Measurements from ENCODE around the gene GMNC.
"Not testable (repeated sequence)": the region's sequence is repeated elsewhere in the genome, so short reads cannot be mapped to it uniquely, and the experiment has no call there.

Gene GMNC, protein sequence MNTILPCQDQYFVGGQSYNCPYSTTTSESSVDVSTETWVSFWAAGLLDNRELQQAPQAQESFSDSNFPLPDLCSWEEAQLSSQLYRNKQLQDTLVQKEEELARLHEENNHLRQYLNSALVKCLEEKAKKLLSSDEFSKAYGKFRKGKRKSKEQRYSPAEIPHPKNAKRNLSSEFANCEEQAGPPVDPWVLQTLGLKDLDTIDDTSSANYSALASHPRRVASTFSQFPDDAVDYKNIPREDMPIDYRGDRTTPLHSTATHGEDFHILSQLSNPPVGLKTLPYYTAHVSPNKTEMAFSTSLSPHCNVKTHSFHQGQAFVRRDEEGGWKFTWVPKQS

DNA sequence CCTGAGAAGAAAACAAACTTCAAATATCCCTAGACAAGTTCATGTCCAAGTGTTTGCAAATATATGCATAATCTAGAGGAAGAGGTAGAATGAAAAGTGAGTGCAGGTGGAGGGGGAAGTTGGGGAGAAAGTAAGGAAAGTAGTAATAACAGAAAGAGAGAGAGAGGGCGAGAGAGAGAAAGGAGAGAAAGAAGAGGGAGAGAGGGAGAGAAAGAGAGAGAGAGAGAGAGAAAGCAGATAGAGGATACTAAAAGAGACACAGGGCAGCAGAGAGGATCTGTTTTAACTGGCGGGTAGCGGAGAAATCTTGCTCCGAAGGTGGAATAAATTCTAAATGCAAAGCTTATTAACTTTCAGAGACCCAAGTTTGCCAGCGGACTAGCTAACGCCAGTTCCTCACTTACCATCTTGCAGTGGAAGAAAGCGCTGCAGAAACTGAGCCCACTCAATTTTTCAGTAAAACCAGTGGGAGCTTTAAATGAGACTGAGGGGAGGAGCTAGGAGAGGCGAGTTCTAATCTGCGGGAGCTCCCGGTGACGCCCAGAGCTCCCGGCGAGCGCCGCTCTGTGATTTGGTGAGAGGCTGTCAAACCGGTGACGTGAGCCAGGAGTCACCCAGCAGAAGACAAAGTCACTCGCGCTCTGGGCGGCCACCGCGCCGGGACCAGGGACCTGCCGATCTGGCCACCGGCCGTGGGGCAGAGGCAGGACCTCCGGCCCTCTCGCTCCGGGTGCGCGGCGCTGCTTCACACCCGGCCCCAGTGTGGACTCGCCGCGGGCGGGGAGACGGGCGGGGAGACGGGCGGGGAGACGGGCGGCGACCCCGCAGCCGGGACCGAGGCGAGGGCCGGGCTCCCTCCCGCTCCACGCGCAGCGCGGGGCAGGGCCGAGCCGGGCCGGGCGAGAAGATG lies at the start of gene GMNC:
TSS of gene GMNC (minus strand) at position 486 of the 910 bp plus-strand sequence. CDS start at position 407, 79 bp downstream.
- DNase-seq (ENCODE audit: low read depth in 4 of 4, low spot score in 1 of 4), result peak in 3 of 4 experiments; percentile 5 to 15 (median 13)

DNA sequence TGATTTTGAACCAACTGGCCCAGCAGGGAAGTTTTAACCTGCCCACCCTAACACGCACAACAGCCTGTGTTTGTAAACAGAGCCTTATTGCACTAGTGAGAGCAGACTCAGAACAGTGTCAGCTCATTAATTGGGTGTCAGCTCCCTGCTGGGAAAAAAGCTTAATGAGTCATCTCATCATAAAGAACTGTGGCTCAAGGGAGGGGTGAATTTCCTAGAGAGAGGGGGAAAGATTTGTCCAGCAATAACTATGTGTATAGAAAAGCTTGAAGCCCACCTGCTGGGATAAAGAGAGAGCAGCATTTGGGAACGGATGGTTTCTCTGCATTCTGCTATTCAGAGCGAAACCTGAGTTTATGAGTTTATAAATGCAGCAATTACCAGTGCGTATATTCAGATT lies 48.9 kb upstream of the GMNC start:
- DNase-seq (ENCODE audit: low read depth in 4 of 4, low spot score in 1 of 4), result no peak

DNA sequence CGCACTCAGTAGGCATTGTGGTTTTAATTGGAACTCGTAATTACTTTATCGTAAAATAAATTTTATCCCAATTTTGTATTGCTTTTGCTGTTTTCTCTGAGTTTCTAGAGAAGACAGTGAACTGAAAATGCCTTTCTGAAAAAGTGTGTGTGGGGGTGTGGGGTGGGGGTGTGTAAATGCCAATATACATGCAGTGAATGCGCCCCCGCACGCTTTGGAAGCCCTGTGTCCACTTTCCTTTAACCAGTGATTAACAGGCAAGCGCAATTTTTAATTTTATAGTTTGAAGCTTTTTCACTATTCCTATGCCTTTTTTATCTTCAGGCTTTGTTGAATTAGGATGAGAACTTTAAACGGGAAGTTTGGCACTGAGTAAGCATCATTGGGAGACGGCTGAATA lies 47.4 kb upstream of the GMNC start:
- no peak for DNase-seq (ENCODE audit: low read depth in 4 of 4, low spot score in 1 of 4)

DNA sequence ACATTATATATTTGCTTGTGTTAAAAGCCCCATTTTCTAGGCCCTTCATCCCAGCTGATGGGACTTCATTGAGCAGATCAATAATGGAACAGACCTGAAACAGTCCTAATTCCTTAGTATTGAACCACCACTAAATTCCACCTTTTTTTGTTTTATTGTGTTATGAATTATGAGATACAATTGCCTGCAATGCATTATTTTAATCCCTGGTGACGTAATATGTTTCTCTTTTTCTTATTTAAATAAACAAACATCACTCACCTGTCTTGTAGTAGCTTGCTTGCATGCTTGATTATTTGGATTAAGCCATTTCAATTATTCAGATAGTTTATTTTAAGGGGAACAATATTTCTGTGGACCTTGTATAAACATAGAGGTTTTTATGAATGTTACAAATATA lies 40.7 kb upstream of the GMNC start:
- no peak for DNase-seq (ENCODE audit: low read depth in 4 of 4, low spot score in 1 of 4)

DNA sequence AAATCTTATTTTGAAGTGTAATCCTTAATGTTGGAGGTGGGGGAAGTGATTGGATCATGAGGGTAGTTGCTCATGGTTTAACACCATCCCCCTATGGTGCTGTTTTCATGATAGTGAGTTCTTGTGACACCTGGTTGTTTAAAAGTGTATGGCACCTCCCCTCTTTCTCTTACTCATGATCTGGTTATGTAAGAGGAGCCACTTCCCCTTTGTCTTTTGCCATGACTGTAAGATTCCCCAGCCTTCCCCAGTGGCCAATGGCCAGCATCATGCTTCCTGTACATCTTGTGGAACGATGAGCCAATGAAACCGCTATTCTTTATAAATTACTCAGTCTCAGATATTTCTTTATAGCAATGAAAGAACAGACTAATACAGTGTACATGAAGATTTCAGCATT lies 39.8 kb upstream of the GMNC start:
- DNase-seq (ENCODE audit: low read depth in 4 of 4, low spot score in 1 of 4), result no peak

DNA sequence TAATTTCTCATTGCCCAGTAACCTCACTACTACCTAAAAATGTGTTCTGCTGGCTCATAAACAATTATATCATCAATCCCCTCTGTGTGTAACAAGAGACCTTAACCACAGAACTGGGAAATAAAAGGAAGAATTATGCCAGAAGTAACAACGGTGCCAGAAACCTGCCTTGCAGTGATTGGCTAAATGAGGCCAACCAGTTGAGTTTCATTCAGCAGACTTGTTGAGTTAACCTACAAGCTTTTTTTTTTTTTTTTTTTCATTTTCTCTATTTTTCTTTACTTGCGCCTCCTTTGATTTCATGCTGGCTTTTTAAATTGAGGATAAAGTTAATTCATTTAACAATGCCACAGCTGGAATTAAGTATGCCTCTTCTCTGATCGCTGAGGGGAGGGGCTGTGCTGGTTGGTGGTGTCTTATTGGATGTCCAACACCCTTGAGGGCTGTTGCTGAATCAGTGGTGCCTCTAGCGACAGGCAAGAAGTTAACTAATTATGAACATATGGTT lies 30.0 kb upstream of the GMNC start:
- no peak for DNase-seq (ENCODE audit: low read depth in 4 of 4, low spot score in 1 of 4)

DNA sequence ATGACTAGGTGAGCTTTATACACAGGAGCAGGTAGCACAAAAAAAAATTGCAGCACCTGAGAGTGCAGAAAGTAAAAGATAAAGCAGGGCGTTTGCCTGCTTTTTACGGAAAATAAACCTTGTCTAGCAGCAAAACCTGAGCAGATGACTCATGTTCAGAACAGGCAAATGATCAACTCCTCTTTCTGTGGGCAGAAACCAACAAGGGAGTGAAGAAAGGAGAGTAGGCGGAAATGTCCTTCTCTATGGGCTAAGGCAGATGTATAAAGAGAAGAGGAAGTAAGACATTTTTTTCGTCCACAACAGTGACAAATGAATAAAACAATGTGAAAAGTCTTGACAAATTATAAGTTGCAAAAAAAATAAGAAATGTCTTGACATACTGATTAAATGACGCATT lies 24.5 kb upstream of the GMNC start:
- no peak for DNase-seq (ENCODE audit: low read depth in 4 of 4, low spot score in 1 of 4)

DNA sequence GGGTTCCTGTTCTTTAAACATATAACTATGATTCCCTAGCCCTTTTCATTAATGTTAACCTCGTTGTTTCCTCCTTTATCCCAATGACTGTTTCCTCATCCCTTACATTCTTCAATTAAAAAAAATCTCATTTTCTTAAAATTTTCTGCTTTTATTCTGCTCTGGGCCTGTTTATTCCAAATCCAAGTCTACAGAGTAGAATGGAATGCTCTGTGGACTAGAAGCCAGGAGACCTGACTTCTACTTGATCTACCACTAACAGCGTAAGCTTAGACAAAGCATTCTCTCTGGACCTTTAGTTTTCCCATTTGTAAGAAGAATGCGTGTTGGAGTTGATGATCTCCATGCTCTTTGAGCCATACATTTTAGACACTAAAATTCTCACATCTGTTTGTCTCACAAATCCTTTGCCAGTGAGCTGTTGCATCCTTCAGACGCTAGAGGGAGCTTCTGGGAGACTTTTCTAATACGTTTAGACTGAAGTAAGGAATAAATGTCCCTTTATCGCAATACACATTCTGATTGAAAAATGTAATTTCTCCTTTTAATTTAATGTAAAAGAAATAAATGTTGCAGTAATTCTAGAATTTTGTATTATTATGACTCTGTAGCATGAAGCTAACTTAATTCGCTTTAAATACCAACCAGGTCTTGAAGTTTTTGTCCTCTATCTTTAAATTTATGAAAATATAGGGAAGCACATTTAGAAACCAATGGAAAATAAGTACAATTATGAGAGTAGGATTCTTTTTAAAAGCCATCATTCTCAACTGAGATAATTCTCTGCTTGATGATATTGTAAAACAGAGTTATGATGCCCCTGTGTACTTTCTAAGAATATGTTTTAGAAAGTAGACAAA lies 21.7 kb upstream of the GMNC start:
- peak in 1 of 4 experiments; percentile 17 for DNase-seq (ENCODE audit: low read depth in 4 of 4, low spot score in 1 of 4)

DNA sequence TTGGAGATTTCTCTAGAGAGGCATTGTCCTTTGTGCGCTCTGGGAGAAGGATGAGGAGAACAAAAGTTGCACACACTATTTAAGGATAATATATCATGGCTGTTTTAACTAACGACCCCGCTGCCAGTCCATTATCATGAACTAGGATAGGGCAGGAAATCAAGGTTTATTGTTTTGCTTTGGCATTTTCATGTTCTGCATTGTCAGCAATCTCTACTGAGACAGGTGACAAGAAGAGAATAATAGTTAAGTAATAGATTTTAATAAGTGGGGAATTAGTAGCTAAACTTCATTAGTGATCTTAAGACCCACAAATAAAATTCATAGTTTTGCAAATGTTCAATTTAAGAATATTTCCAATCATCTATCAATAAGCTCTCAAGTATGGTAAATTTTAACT lies 20.6 kb upstream of the GMNC start:
- DNase-seq (ENCODE audit: low read depth in 4 of 4, low spot score in 1 of 4), result no peak

DNA sequence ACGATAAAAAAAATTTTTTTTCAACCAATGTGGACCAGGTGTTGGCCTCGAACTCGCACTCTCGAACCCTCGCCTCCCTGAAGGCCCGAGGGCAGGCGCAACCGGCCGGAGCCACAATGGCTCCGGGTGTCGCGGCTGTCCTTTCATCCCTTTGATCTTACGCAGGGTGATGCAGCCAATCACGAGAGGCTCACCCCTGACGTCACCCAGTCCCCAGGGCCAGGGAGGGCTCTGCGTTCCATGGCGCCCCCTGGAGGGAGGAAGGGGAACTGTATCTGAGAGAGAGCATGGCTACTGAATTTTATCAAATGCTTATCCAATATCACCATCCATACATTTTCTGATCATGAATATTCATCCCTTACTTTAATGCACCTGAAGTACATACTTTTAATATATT lies 15.4 kb upstream of the GMNC start:
- peak in 1 of 4 experiments; percentile 7 for DNase-seq (ENCODE audit: low read depth in 4 of 4, low spot score in 1 of 4)

DNA sequence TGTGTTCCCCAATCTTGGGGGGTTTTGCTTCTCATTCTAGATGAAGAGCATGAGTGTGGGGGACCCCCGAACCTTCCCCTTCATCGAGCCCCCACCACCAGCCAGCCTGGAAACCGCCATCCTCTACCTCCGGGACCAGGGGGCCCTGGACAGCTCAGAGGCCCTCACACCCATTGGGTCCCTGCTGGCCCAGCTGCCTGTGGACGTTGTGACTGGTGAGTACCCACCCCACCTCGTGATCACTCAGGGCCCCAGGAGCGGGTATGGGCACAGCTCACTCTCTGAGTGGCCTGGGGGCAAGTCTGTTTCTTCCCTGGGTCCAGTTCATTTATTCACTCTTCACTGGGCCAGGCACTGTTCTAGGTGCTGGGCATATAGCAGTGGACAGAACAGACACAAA lies 13.9 kb upstream of the GMNC start:
- not testable (repeated sequence) for DNase-seq (ENCODE audit: low read depth in 4 of 4, low spot score in 1 of 4)

DNA sequence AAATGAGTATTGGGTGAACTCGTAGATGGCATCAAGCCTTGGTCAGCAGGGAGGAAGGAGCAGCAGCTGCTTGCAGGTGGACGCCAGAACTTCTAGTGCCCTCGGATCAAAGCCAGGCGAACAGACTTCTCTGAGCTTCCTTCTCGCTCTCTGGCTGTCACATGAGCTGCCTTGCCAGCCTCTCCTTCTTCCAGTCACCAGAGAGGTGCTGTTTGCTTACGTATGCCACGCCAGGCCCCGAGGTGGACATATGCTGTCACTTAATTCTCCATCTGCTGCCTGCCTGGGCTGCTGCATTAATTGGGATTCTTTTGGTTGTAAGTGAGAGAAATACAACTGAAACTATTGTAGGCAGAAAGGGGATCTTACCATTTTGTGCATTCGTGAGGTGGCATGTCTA lies 12.6 kb upstream of the GMNC start:
- DNase-seq (ENCODE audit: low read depth in 4 of 4, low spot score in 1 of 4), result not testable (repeated sequence)

DNA sequence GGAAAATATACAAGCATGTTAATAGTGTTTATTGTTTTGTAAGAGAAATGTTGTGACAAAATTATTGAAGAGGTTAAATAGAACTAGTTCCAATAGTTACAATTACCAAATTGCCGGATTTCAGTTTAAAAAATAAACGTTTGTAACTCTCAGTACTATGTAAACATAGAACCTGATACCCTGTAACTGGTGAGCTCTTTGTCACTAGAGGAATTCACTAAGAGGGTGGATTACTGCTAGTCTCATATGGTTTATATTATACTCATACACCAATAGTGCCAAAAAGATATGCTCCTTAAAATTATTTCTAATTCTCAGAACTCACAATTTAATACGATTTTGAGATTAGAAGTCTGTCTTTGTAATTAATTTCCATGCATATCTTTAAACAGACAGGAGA lies 7.6 kb upstream of the GMNC start:
- DNase-seq (ENCODE audit: low read depth in 4 of 4, low spot score in 1 of 4), result no peak

DNA sequence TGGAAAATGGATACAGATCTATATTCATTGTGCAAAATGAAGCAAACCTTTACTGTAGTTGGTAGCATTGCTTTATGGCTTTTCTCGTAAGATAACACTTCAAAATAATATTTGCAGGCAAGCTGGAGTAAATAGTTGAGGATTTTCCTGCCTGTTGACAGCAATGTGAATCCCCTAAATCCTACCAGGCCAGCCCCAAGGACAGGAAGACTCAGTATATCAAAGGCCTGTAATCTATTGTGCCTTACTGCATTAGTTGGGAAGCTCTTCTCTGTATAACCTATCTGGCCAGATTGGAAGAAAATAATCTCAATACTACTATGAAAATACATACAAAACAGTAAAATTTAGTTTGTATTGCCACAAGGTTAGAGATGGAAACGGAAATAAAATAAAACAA lies 4.6 kb upstream of the GMNC start:
- DNase-seq (ENCODE audit: low read depth in 4 of 4, low spot score in 1 of 4), result no peak

DNA sequence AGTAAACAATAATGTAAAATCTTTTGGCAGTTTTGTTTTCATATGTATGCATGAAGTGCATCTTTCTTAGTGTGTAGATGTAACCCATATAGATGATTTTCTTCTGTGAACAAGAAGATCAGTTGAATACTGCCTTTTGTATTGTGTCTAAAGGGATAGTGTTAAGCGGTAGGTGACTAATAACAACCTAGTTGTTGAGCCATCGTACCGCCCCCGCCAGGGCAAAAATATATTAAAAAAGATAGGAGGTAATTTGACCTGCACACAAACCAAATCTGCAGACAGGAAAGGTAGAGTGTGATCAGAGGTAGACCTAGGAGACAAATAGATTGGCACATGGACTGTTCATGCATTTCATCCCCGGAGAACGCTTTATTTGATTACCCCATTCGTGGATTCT lies 3.3 kb upstream of the GMNC start:
- no peak for DNase-seq (ENCODE audit: low read depth in 4 of 4, low spot score in 1 of 4)

DNA sequence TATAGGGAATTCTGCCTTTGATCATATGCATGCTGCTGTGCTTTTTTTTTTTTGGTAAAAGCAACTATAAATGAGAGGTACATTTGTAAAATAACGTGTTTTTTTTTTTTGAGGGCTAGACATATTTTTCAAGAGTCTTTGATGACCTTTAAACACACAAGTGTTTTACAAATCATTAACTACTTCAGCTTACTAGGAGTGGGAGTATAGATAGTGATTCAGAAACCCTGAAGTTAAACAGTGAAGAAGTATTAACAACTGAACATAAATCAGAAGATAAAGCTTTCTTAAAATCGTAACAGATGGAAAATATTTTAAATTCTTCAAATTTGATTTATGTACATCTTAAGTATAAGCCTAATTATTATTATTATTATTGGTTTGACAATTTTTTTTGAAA lies 2.9 kb upstream of the GMNC start:
- no peak for DNase-seq (ENCODE audit: low read depth in 4 of 4, low spot score in 1 of 4)

DNA sequence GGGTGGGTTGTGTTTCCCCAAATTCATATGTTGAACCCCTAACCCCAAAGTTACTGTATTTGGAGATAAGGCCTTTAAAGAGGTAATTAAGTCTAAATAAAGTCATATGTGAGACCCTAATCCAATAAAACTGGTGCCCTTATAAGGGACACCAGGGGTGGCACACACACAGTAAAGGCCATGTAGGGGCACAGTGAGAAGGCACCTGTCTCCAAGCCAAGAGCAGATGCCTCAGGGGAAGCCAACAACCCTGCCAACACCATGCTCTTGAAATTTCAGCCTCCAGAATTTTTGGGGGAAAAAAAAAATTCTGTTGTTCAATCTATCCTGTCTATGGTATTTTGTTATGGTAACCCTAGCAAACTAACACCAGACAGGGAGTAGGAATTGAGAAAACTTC lies 1.5 kb upstream of the GMNC start:
- DNase-seq (ENCODE audit: low read depth in 4 of 4, low spot score in 1 of 4), result no peak

DNA sequence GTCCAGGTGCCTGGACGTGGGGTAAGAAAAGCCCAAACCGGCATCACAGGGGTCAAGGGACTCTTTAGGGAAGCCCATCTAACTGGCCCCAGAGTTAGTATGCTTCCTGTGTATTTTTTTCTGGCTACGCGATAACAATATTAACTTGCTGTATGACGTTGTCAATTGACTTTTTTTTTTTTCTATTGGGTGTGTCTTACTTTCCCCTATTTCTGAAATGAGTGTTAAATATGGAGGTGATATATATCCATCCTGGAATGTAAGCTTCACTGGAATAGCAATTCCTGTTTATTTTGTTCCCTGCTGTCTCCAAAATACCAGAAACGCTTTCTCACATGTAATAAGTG lies 598 bp upstream of the GMNC start:
- DNase-seq (ENCODE audit: low read depth in 4 of 4, low spot score in 1 of 4), result no peak

DNA sequence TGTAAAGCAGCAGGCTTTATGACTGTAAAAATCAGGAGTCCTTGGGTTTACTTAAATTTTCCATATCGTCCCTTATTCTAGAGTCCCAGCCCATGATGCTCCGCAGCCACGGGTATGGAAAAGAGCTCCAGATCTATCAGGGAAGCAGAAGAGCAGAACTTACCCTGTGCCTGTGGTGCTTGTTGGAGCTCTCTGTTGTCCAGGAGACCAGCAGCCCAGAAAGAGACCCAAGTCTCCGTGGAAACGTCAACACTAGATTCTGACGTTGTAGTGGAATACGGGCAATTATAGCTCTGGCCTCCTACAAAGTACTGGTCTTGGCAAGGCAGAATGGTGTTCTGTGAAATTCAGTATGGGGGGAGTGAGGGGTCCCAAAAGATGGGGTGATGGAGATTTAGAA lies 2.0 kb downstream of the GMNC start:
- DNase-seq (ENCODE audit: low read depth in 4 of 4, low spot score in 1 of 4), result no peak

DNA sequence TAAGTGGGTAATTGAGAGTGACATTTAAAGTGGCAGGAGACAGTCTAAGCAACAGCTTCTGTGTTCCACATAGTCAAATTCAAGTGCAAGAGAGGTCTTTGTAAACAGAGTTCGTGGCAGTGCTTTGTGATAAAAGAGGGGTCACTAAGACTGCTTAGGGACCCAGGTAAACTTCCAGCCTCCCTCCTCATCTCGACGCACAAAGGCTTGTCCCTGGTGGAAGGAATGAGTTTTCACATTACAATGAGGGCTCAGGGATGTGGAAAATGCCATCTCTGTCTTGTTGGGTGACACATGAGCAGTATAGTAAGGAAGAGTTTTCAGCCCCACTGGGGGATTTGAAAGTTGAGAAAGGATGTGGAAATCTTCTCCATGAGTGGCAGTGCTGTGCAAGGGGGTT lies 7.3 kb downstream of the GMNC start:
- DNase-seq (ENCODE audit: low read depth in 4 of 4, low spot score in 1 of 4), result no peak

DNA sequence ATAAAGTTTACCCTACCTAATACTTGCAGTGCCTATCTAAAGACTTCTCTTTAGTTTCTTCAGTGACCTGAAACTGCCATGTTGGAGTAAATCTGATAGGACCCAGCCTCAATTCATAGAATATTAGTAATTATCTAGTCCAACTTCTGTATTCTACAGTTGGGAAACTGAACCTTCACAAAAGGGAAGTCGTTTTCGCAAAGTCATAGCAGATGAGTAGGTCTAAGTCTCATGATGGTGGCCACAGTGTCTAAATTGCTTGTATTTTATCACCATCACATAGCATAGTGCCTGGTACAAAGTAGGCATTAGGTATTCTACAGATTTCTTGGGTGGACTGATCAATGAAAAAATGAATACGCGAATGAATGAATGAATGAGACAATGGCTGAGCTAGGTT lies 8.4 kb downstream of the GMNC start:
- DNase-seq (ENCODE audit: low read depth in 4 of 4, low spot score in 1 of 4), result no peak
